Mesothelial cell of epicardium (in vitro differentiated cells): ENCODE data around the gene IL19. TPM values are rescaled to one million over a fixed set of nuclear protein-coding genes. Genes with fewer than 3 reads are reported as not detected.

Experiments used
- DNase-seq, 2 experiments: peaks; one replicate each; pipeline ENCODE4 v3.0.0; 2021; ENCODE audit warnings: low spot score in 2 of 2; ENCODE audit not compliant: unreplicated experiment in 2 of 2
- H3K27ac Mint-ChIP-seq: 2 replicates; pipeline ENCODE4 v1.8.0; 2021; ENCODE audit warnings: mixed read lengths
- H3K27me3 Mint-ChIP-seq: 2 replicates; pipeline ENCODE4 v1.8.0; 2021; ENCODE audit warnings: low read depth, mixed read lengths
- H3K36me3 Mint-ChIP-seq: 2 replicates; pipeline ENCODE4 v1.8.0; 2021; ENCODE audit warnings: mixed read lengths
- H3K4me1 Mint-ChIP-seq: 2 replicates; pipeline ENCODE4 v1.8.0; 2021; ENCODE audit warnings: mixed read lengths
- H3K4me3 Mint-ChIP-seq: 2 replicates; pipeline ENCODE4 v1.8.0; 2021; ENCODE audit warnings: mild to moderate bottlenecking, moderate library complexity, mixed read lengths
- H3K9me3 Mint-ChIP-seq: 2 replicates; pipeline ENCODE4 v1.8.0; 2021; ENCODE audit warnings: mixed read lengths
- CTCF ChIP-seq: fragments of 200-600 bp; sonication (generic); IDR thresholded peaks from one replicate; pipeline ENCODE4 v1.5.0; 2021; ENCODE audit warnings: antibody characterized with exemption; ENCODE audit not compliant: unreplicated experiment
- total RNA-seq: library from RNA; stranded (reverse); gene quantifications from 3 replicates; pipeline ENCODE4 v1.2.1, GENCODE V29; 2021

The IL19 gene
- total RNA-seq, 1 donor from 2014 or later: not detected

GRCh38 chr1:206859082-206859521 lies 88.5 kb downstream of the IL19 start:
- no peak for DNase-seq
- no peak for TF ChIP-seq CTCF
- H3K27me3 Mint-ChIP-seq: peaks cover 69% of the 10 kb centered on the region
- no peaks in the 10 kb centered on the region for H3K36me3 Mint-ChIP-seq
- H3K4me1 Mint-ChIP-seq: no peaks in the 10 kb centered on the region
- no peak overlapping the region for H3K27ac Mint-ChIP-seq
- H3K4me3 Mint-ChIP-seq: no peak overlapping the region
- peaks cover 3% of the 10 kb centered on the region for H3K9me3 Mint-ChIP-seq

GRCh38 chr1:206860165-206860564 lies 89.6 kb downstream of the IL19 start:
- Mint-ChIP-seq H3K9me3 (no peaks in the 10 kb centered on the region), H3K4me3 (no peak overlapping the region), H3K4me1 (no peaks in the 10 kb centered on the region), H3K36me3 (no peaks in the 10 kb centered on the region), H3K27me3 (peaks cover 74% of the 10 kb centered on the region), H3K27ac (no peak overlapping the region)
- DNase-seq: no peak
- no peak for TF ChIP-seq CTCF

GRCh38 chr1:206863266-206863665 lies 92.7 kb downstream of the IL19 start:
- H3K4me1 Mint-ChIP-seq: no peaks in the 10 kb centered on the region
- H3K27ac Mint-ChIP-seq: no peak overlapping the region
- no peak overlapping the region for H3K4me3 Mint-ChIP-seq
- DNase-seq: no peak
- H3K9me3 Mint-ChIP-seq: no peaks in the 10 kb centered on the region
- no peaks in the 10 kb centered on the region for H3K36me3 Mint-ChIP-seq
- TF ChIP-seq CTCF: no peak
- peaks cover 85% of the 10 kb centered on the region for H3K27me3 Mint-ChIP-seq

GRCh38 chr1:206864939-206865671 lies 94.5 kb downstream of the IL19 start, which contains the start of gene IL20:
IL20 (plus strand) TSS chr1:206865623; CDS start chr1:206865853, 230 bp downstream.
- Mint-ChIP-seq H3K9me3 (no peaks in the 10 kb centered on the region), H3K4me3 (no peak within 1 kb of the TSS), H3K27ac (no peak within 1 kb of the TSS), H3K36me3 (no peaks in the 10 kb centered on the region), H3K4me1 (no peaks in the 10 kb centered on the region), H3K27me3 (peaks cover 84% of the 10 kb centered on the region)
- peak; percentile 76 for TF ChIP-seq CTCF
- DNase-seq: peak; percentile 46 to 63

GRCh38 chr1:206866062-206866461 lies 95.5 kb downstream of the IL19 start:
- TF ChIP-seq CTCF: no peak
- Mint-ChIP-seq H3K4me3 (no peak overlapping the region), H3K36me3 (no peaks in the 10 kb centered on the region), H3K27me3 (peaks cover 81% of the 10 kb centered on the region), H3K9me3 (no peaks in the 10 kb centered on the region), H3K4me1 (no peaks in the 10 kb centered on the region), H3K27ac (no peak overlapping the region)
- DNase-seq: no peak
